GM23248 (cell line): ENCODE data around the gene ARFGAP1.

ENCODE experiments used
- EZH2 ChIP-seq: fragments of 200-600 bp; sonication (generic); IDR thresholded peaks from 2 replicates; pipeline ENCODE4 v1.6.1; 2018; ENCODE audit warnings: antibody characterized with exemption, mild to moderate bottlenecking; ENCODE audit not compliant: insufficient read depth, poor library complexity, severe bottlenecking
- EZH2phosphoT487 ChIP-seq: fragments of 200-600 bp; sonication (generic); IDR thresholded peaks from 2 replicates; pipeline ENCODE4 v1.6.1; 2018; ENCODE audit warnings: antibody characterized with exemption, moderate library complexity, mild to moderate bottlenecking, low read depth; ENCODE audit not compliant: insufficient read depth

- TF ChIP-seq EZH2 (no peak), EZH2phosphoT487 (no peak)
Observed at GRCh38 chr20:63312690-63313348, 40.2 kb downstream of the ARFGAP1 start.
